Measurements from ENCODE around the gene CNN1.

CNN1 gene

DNA sequence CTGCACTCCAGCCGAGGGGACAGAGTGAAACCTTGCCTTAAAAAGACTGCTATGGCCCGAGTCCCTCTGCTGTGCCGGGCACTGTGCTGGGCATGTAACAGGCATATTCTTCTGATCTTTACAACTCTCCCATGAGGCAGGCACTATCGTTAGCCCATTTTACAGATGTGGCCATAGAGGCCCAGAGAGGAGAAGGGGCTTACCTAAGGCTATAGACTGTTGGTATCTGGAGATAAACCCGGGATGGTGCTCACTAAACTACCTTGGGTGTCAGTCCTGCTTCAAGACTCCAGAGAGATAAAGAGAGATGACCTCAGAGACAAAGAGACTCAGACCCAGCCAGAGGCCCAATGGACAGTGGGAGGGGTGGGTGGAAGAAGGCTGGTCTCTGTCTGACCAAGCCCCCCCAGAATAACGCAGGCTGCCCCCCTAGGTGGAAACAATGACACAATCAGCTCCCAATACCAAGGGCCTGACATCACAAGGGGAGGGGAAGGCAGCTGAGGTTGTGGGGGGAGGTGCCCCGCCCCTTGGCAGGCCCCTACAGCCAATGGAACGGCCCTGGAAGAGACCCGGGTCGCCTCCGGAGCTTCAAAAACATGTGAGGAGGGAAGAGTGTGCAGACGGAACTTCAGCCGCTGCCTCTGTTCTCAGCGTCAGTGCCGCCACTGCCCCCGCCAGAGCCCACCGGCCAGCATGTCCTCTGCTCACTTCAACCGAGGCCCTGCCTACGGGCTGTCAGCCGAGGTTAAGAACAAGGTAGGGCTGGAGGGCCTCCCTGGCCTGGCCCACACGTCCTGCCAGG, at the start of gene CNN1:
TSS of gene CNN1 (plus strand) at position 620 of the 805 bp plus-strand sequence. CDS start at position 697, 77 bp downstream.
- no peak for DNase-seq

DNA sequence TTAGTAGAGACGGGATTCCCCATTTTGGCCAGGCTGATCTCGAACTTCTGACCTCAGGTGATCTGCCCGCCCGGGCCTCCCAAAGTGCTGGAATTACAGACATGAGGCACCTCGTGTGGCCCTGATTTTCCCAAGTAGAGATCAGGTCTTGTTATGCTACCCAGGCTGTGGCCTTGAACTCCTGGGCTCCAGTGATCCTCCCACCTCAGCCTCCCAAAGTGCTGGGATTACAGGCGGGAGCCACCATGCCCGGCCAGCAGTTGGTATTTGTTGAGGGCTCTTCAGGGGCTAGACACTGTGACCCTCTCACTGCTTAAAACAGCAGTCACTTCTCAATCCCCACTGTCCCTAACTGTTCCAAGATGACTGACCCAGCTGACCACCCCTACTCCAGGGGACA, 49.3 kb upstream of the CNN1 start:
- no peak for DNase-seq

DNA sequence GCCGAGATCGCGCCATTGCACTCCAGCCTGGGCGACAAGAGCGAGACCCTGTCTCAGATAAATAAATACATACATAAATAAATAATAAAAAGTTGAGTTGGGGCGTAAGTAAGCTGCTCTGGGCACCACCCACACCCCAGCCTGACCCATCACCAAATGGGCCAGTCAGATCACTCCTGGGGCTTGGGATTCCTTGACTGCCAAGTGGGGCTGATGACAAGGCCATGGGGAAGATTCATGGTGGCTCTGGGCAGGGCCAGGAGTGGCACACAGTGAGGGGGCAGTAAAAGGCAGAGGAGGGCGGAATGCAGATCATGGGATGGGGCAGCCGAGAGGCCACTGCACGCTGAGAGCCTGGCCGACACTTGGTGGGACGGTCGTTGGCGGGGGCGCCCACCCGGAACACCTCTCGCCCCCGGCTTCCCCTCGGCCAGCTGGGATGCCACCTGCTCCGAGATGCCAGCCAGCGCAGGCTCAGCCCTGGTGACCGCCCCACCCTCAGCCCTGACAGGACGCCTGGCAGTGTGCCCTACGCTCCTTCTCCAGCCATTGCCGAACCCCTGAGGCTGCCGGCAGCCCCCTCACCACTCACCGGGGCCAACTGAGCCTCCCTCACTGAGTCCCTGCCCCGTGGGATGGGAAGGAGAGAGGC, 43.9 kb upstream of the CNN1 start:
- DNase-seq, result no peak

DNA sequence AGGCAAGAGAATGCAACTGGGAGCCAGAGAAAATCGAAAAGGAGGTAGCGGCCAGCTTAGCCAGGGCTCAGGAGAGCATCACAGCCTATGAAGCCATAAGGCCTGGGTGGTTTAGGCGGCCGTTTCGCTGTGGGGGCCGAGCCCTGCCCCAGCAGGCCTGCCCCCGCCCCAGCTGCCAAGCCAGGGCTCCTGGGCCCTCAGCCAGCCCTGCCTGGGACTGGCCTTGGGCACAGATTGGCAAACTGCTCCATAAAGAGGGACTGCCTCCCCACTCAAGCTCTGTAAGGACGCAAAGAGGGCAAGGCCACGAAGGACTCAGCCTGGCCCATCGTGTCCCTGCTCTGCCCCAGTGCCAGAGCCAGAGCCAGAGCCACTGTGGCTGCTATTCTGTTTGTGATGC, 43.2 kb upstream of the CNN1 start:
- DNase-seq, result no peak

DNA sequence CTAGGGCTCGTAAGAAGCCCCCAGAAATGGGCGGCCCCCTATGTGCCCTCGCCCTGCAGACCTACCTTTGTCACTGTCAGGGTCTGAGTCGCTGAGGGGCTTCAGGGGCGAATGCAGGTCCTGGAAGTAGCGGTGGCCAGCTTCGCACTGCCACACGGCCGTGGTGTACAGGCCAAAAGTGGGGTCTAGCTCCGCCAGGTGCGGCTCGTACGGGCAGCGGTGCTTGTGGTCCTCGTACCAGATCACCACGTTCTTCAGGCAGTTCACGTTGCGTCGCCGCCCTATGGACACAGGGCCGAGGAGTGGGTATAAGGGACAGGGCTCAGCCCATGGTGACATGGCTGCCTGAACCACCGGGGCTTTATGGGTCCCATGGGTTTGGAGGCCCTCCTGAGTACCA, 42.8 kb upstream of the CNN1 start:
- no peak for DNase-seq

DNA sequence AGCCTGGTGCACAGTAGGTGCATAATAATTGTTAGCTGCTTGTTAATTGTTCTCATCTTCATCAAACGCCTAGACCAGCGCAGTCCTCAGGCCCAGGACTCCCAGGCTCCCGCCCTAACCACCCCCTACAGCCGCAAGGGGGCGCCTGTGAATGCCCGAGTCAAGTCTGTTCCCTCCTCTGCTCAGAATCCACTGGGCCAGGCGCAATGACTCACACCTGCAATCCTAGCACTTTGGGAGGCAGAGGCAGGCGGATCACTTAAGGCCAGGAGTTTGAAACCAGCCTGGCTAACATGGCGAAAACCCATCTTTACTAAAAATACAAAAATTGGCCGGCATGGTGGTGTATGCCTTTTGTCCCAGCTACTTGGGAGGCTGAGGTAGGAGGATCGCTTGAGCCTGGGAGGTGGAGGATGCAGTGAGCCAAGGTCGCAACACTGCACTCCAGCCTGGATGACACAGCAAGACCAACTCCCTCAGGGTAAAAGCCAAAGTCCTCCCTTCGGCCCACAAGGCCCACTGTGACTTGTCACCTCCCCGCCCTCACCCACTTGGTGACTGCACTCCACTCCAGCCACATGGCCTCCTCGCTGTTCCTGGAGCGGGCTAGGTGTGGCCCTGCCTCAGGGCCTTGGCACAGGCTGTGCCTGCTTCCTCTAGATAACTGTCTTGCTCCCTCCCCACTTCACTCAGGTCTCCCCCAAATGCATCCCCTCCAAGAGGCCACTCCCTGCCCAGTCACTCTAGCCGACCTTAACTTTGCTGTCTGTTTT, 42.1 kb upstream of the CNN1 start:
- no peak for DNase-seq

DNA sequence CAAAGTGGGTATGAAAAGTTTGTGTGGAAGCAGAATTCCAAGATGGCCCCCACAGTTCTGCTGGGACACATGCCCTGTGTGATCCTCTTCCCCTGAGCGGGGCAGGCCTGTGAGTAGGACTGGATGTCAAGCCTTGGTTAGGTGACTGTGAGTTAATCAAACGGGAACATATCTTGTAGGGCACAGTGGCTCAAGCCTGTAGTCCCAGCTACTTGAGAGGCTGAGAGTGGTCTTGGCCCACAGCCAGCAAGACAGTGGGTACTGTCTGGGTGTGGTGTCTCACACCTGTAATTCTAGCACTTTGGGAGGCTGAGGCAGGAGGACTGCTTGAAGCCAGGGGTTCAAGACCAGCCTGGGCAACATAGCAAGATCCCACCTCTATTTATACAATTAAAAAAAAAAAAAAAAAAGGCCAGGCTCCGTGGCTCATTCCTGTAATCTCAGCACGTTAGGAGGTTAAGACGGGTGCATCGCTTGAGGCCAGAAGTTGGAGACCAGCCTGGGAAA, 39.4 kb upstream of the CNN1 start:
- DNase-seq, result no peak

DNA sequence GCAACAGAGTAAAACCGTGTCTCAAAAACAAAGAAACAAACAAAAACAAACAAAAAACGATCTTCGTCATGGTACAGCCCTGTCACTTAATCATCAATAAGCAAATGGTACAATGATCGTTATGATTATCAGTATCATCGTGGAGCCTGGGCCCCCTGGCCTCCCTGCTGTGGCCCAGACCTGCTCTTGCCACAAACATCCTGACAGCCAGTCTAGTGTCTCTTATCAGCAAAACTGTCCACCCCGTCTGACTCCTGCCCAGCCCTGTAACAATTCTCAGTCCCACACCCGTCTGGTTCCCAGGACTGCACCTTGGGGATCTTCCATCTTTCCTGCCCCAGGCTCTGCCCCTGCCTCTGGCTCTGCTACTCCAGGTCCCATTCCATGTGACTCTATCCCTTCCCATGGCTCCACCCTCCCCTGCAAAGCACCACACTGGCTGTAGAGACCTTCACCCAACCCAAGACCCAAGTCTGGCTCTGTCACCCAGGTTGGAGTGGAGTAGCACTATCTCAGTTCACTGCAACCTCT, 38.7 kb upstream of the CNN1 start:
- no peak for DNase-seq

DNA sequence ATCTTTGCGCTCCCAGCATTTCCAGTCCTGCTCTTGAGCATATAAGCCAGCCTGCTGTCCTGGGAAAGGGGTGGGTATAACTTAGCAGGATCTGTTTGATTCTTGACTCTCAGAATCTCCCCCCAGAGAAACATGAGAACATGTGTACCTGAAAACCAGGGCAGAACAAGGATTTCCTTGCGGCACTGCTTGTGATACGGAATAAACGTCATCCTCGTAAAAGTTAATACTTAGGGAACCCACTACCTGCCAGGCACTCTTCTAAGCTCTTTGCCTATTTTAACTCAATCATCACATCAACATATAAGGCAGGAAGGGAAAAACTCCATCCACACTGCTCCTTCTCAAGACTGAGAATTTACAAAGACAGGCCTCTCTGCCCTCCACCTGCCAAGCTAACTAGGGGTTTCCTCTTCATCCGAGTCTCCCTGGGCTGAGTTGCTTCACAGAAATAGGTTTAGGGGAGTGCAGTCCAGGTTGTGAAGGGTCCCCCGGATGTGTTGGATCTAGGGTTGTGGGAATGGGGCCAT, 34.1 kb upstream of the CNN1 start:
- no peak for DNase-seq

DNA sequence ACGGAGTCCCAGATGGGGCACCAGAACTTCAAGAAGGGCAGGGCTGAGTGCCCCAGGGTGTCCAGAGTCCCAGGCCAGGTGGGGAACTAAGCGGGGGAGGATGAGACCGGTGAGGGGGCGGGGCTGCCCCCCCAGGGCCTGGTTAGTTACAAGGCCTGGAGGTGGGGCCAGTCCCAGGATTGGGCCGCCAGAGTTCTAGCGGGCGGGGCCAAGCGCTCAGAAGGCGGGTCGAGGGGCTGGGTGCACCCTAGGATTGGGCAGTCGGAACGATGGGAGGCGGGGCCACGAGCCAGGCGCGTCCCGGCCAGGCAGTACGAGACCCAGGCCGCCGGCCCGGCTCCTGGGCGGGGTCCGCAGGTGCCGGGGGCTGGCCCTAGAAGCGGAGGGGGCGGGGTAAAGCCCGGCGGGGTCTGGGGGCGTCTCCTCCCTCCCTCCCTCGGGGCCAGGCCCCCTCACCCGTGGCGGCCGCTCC, 33.6 kb upstream of the CNN1 start:
- DNase-seq, result peak; percentile 55

DNA sequence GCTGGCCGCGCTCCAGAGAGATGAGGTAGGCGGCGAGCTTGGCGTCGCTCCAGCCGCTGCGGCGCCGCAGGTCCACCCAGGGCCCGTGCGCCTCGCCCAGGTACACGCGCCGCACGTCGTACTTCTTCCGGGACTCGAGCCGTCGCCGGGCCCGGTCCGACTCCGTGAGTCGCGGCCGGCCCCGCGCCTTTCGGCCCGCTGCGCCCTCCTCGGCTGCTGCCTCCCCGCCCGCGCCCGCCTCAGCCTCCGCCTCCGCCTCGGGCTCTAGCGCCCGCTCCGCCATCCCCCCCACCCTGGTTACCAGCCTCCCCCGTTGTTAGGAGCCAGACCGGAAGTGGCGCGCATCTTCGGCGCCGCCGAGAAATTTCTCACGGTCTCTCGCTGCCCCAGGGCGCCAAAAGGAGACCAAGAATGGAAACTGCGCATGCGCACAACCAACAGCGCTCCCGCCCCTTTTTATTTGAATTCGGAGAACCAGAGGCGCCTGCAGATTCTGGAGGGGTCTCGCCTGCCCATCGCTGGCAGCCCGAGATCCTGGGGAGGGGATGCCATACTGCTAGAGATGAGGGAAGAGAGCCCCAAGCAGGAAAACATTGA, 33.0 kb upstream of the CNN1 start, which contains the start of gene ZNF653:
TSS of gene ZNF653 (minus strand) at position 336 of the 597 bp plus-strand sequence. CDS start at position 283, 53 bp downstream.
- peak; percentile 32 for DNase-seq

DNA sequence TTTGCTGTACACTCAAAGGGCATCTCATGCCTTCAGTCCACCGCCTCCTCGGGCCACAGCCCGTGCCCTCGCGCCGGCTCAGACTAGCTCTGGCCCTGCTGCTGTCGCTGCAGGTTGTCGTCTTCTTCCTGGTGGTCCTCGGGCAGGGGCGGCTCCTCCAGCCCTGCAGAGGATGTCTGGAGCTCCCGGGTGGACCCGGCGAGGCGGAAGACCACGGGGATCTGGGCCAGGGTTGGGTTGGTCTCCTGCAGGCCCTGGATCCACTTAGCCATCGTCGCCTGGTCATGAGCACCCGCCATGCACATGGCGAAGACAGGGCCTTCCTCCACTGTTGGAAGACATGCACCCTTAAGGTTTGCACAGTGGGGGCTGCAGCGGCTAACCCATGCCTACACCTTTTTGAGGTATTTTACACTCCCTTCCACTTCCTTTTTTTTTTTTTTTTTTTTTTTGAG, 32.5 kb upstream of the CNN1 start:
- DNase-seq, result no peak

DNA sequence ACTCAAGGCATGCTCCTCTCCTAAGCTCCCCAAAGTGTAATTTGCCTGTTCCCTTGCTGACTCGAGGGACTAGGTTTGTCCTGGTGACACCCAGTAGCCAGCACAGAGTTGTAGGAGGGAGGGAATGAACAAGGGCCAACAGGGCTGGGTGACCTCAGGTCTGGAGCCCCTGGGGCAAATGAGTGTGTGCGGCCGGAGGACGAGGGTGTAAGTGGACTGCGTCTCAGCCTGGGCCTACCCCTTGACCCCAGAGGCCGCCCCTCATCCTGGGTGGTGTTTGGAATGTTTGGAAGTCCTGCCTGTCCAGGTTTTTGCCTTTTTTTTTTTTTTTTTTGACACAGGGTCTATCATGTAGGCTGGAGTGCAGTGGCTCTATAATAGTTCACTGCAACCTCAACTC, 31.7 kb upstream of the CNN1 start:
- DNase-seq, result no peak

DNA sequence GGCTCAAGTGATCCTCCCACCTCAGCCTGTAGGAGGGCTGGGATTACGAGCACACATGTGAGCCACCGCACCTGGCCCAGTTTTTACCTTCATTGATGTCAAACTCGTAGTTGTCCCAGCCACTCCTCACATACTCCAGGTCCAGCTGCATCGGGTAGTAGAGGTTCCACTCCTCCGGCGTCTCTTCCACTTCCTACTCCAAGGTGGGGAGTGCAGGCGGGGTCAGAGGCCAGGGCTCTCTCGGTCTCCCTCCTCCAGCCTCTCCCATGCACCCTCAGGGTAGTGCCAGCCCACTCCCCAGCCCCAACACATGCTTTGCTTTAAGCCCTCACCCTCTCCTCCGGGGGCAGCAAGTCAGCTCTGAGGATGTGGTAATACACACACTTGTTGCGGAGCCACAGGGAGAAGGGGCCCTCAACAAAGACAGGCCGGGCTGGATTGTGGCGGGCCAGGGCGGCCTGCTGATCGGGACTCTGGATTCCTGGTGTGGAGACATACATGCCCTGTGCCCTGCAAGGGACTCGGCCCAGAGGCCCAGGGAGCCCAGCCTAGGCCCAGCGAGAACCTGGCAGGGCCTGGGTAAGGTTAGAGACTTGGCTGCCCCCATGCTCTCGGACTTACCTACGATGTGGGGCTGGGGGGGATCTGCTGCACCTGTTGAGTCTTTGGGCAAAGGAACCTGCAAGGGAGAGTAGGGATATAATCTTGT, 31.1 kb upstream of the CNN1 start:
- no peak for DNase-seq

DNA sequence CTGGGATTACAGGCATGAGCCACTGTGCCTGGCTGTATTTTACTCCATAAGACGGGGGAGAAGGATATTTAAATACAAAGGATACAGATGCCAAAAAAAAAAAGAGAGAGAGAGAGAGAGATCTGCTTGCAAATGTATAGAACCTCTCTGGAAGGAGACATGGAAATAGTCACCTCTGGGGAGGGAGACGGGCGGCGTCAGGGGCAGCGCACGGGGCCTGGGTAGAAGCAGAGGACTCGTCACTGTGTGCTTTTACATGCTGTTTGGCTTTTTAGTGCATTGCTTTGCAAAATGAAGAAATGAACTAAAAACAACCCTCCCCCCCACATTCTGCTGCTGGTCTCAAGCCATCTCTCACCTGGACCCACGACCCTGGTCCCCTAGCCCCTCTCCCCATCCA, 28.2 kb upstream of the CNN1 start:
- DNase-seq, result no peak

DNA sequence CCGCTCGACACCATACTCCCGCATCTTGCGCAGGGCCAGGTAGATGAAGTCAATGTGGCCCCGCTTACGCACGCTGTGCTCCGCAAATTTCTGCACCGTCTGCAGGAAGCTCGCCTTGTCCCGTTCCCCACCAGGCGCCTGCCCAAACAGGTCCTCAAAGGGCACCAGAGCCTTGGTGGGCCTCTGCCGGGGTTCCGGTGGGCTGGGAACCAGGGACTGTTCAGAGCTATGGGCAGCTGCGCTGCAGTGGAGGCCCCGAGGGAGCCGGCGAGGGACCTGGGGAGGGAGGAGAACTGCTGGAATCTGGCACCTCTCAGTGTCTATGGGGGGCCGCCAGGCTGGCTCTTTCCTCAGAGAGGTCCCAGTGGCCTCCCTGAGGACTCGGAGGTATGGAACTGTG, 24.7 kb upstream of the CNN1 start:
- DNase-seq, result no peak

DNA sequence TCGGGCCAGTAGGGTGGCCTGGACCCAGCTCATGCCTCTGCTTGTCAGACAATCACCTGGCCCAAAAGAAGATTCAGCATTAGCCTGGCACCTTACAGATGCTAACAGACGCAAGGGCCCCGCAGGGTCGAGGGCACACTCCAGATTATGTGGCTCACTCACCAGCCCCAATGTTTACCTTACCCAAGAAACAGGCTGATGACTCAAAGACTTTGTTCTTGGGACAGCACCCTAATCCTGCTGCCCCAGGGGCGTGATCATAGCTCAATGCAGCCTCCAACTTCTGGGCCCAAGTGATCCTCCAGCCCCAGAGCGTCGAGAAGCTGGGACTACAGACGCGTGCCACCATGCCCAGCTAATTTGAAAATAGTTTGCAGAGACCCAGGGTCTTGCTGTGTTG, 19.5 kb upstream of the CNN1 start:
- DNase-seq, result no peak

DNA sequence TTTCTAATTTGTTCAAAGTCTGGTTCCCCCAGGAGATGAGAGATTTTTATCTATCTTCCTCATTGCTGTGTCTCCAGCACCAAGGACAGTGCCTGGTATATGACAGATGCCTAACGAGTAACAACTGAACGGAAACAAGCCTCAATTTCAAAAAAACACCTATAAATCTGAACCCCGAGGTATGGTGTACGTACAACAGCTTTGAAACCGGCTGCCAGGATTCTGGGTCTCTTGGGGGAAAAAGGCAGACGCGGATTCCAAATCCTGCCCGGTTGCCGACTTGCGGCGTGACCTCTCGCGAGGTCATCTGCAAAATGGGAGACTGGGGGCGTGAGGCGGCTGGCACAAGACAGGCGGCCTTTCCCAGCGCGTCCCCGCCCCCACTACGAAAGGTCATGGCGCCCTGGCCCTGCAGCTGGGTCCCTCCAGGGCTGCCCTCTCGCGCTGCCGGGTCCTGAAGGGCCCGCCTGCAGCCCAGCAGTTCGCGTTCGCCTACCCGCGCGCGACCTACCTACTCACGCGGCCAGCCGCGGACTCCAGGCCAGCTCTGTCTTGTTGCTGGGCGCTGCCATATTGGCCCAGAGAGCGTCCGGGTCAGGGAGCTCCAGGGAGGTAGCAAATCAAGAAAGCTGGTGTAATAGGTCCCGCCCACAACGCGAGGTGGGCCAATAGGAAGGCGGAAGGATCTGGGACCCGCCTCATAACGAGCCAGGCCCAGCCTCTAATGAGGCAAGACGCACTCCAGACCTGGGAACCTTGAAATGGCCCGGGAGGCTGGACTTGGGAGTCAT, 9.9 kb upstream of the CNN1 start, which contains the start of gene ECSIT:
TSS of gene ECSIT (minus strand) at position 584 of the 791 bp plus-strand sequence. CDS start 9,964 bp downstream, outside the sequence.
- DNase-seq, result peak; percentile 72

DNA sequence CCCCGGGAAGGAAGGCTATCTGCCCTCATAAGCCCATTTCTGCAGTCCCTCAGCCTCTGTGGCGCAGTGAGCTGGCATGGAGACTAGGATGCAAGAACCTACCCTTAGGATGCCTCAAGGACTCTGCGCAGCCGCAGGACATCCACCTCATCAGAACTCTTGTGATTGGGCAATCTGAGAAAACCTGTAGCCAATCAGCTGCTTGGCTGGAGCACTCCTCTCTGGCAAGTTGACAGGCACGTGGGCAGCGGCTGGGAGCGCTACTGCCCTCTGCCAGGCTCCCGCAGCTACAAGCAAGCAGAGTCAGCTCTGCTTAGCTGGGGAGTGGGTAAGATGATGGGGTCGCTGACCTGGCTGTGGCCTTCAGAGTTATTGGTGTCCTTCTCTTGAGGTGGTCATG, 8.2 kb upstream of the CNN1 start:
- DNase-seq, result no peak

DNA sequence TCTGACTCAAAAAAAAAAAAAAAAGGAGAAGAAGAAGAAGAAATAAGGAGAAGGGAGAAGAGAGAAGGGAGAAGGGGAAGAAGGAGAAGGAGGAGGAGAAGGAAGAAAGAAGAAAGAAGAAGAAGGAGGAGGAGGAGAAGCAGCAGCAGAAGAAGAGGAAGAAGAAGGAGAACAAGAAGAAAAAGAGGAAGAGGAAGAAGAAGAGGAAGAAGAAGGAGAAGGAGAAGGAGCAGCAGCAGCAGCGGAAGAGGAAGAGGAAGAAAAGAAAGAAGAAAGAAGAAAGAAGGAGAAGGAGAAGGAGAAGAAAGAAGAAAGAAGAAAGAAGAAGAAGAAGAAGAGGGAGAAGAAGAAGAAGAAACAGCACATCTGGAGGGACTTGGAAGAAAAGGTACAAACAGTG, 4.1 kb upstream of the CNN1 start:
- no peak for DNase-seq

DNA sequence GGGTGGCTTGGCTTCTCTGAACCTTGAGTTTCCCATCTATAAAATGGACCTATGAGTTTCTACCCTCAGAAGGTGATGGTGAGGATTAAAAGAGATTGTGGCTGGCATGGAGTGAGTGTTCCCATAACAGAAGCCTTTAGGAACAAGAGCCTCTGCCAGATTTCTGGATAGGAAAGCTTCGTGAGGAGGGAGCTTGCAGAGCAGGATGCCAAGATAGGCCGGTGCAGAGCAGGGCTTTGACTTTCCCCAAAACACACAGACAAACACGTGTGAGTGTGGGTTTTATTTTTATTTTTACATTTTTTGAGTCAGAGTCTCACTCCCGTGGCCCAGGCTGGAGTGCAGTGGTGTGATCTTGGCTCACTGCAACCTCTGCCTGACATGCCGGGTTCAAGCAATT, 3.7 kb upstream of the CNN1 start:
- DNase-seq, result no peak

All from NCI-H187 treated with DMSO at 0.1 percent for 48 hours (cell line).